Measurements from ENCODE around the gene CACNA2D3.
"Not testable (repeated sequence)": the region's sequence is repeated elsewhere in the genome, so short reads cannot be mapped to it uniquely, and the experiment has no call there.

CACNA2D3 gene

GRCh38 chr3:54464554-54464953 is 342.2 kb downstream of the CACNA2D3 start:
- DNase-seq (ENCODE audit: low spot score) = not testable (repeated sequence)

- DNase-seq (ENCODE audit: low spot score) = no peak
Measured at GRCh38 chr3:54476891-54477290, 354.5 kb downstream of the CACNA2D3 start.

DNA sequence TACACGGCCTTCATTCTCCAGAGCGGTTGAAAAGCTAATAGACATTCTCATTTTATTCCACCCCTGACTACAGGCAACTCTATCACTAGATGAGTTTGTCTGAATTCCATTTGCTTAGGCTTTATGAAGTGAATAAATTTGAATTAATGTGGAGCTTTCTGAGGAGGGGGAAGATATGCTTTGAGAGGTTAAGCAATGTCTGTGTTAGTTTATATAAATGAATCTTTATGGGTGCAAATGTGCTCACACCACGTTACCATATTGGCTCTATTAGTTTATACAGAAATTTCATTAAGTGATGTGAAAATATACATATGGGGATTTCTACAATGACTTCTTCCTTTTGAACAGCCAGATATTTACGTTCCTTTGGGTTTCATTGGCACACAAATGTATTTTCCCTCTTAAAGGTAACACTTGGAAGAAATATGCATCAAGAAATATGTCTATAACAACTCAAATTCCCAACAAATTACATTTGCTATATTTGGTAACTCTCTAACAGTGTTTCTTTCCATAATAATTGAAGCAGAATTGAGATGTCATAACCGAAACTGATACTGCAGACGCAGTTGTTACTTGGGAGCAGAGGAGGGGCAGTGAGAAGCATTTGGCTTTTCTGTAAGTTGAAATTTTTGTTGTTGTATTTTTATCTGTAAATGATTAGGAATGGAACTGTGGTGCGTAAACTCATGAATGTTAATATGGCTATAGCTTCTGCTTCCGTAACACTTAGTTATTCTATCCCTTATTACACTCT is 359.4 kb downstream of the CACNA2D3 start:
- no peak for DNase-seq (ENCODE audit: low spot score)

DNA sequence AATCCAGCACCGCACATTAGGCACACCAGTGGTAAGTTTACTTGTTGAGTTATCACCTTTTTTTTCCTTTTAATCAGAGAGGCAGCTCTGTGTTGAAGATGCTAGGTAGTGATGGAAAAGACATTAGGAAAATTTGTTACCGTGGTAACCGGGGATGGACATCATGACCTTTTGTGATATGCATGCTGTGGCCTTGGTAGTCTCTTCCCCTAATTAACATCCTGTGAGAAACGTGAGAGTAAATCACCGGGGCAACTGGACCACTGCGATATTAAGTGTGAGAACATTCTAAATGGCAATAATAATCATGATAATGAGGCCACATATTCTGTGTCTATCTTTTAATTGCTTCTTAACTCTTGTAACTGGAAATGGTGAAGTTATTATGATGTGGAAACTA is 362.0 kb downstream of the CACNA2D3 start:
- DNase-seq (ENCODE audit: low spot score) = no peak

DNA sequence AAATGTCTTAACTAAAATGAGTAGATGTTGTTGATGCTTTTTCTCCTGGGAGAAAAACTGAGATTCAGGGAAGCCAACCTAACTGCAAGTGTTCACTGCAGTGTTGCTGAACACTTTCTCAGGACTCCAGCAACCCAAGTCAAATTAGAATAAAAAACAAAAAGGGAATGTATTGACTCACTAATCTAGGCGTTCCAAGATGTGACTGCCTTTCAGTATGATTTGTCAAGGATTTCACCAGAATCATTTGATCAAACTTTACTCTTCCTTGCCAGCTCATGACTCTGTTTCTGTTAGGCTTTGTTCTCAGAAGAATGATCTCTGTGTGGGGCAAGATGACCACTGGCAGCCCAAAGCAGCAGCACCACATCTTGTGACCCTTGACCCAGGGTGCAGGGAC is 364.0 kb downstream of the CACNA2D3 start:
- DNase-seq (ENCODE audit: low spot score) = no peak

DNA sequence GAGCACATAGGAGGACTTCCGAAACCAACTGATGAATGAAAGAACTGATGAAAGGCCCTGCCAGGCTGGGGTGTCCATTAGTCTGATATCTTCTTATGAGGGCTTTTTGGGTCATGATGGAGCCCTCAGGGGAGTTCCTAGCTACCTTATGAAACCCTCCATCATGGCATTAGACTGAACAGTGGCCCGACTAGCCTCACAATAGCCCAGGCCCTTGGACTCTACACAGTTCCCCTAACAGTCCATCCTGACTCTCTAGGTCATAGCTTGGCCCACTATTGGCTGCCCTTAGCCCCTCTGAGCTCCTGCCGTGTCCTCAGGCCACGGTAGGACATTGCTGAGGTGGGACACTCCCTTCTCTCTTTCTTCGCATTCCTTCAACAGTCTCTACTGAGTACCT is 365.9 kb downstream of the CACNA2D3 start:
- DNase-seq (ENCODE audit: low spot score) = no peak

GRCh38 chr3:54494209-54494608 is 371.9 kb downstream of the CACNA2D3 start:
- DNase-seq (ENCODE audit: low spot score) = no peak

GRCh38 chr3:54506603-54507002 is 384.3 kb downstream of the CACNA2D3 start:
- DNase-seq (ENCODE audit: low spot score) = no peak

DNA sequence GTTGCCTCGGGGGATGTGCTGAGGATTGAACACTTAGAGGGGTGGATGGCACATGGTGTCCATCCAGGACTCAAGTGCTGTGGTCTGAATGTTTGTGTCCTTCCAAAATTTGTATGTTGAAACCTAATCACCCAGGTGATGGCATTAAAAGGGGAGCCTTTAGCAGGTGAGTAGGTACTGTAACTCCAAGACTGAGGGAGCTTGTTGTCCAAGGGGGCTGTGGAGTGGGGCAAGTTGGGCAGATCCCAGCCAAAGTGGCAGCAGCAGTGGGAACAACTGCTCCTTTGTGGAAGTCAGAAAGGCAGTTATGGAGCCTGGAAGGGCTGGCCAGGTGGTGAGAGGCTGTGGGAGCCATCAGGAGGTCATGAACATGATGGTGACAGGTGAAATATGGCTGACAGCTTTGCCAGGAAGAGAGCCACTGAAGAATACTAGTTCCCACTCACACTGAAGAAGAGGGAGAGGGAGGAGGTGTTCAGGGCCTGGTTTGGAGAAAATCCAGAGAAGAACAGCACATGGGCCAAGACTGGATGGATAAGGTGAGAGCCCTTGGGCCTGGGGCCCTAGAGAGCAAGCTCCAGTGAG is 385.6 kb downstream of the CACNA2D3 start:
- DNase-seq (ENCODE audit: low spot score) = no peak

DNA sequence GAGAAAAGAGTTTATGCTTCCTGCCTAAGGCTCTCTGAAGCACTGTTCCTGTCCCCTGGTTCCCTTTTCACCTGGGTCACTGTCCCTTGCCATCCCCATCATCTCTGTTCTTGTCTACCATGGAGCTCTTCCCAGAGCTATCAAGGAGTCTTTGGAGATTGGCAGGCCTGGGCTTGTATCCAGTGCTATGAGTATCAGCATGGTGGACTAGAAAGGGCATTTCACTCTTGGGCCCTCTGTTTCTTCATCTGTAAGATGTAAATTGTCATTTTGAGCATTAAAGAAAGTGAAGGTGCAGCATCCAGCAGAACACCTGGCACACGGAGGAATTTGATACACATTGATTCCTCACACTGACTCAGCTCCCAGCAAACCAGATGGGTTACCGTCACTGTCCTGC is 388.2 kb downstream of the CACNA2D3 start:
- DNase-seq (ENCODE audit: low spot score) = no peak

DNA sequence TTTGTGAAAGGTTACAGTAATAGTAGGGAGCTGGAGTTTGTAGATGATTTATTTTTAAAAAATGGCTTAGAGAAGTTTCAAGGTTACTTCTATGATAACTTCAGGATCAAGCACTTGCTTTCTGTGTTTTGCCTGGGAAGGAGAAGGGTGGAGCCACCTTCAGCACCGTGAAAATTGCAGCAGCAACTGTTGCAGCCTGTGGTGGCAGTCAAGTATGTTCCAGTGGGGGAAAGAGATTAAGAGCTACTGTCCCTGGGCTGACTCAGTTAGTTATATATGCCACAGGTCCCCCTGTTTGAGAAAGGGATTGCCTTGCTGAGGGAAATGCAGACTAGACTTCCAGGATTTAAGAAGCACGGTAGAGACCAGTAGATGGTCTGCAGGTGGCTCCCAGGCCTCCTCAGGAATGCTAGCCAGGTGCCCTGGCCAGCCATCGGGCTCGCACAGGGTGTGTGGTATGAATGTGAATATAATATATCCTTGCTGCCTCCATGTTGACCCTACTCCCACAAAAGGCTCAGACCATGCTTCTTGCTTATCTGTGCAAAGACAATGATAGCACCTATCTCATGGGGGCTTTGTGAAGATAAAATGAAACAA is 389.5 kb downstream of the CACNA2D3 start:
- DNase-seq (ENCODE audit: low spot score) = no peak

DNA sequence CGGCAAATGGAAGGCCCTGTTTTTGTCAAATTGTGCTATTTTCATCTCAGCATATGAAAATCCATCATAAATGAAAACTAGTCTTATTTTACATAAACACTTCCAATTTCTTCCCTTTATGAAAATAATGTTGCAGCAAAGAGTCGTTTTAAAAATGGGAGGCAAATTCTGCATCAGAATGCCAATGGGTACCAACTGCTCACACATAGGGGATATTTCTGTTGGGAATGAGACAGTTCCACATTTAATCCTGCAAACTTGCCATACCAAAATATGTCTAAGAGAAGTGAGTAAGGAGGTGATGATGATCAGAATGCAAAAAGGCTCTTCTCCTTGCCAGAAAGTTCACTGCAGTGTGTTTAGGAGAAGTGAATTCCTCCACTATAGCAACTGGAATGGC is 391.7 kb downstream of the CACNA2D3 start:
- DNase-seq (ENCODE audit: low spot score) = no peak

DNA sequence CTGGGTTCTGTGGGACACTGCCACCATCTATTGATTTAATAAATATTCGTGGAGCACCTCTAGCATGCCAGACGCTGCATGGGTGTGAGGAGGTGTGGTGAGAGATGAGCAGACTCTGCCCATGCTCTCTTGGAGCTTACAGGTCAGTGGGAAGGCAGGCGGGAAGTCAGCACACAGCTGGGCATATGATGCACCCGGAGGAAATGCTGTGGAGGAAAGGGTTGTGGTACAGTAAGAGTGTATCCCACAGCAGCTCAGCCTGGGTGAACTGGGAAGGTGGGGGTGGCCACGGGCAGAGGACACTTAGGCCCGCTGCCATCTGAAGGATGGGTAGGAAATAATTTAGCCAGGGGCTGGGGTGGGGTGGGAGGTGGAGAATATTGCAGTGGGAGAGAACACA is 392.1 kb downstream of the CACNA2D3 start:
- DNase-seq (ENCODE audit: low spot score) = no peak

- no peak for DNase-seq (ENCODE audit: low spot score)
Measured at GRCh38 chr3:54515441-54516213, 393.3 kb downstream of the CACNA2D3 start.

- no peak for DNase-seq (ENCODE audit: low spot score)
Measured at GRCh38 chr3:54517424-54517823, 395.1 kb downstream of the CACNA2D3 start.

GRCh38 chr3:54518011-54518675 is 395.8 kb downstream of the CACNA2D3 start:
- no peak for DNase-seq (ENCODE audit: low spot score)

- no peak for DNase-seq (ENCODE audit: low spot score)
Measured at GRCh38 chr3:54519493-54519892, 397.1 kb downstream of the CACNA2D3 start.

DNA sequence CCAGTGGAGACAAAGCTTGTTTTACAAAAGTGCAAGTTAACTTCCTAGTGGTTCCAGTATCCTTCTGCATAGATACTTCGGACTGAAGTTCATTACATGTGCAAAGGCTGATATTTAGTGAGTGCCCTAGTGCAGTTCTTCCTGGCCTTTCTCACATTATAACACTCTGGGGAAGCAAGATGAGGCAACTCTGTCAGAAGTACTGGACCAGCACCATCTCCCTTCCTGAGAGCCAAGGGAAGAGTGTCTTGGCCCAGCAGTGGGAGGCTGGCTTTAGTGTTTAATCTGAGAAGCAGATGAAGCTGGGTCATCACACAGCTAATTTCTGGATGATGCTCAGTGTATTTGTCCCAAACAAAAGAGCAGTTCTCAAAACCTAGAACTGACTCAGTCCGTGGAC is 397.7 kb downstream of the CACNA2D3 start:
- no peak for DNase-seq (ENCODE audit: low spot score)

DNA sequence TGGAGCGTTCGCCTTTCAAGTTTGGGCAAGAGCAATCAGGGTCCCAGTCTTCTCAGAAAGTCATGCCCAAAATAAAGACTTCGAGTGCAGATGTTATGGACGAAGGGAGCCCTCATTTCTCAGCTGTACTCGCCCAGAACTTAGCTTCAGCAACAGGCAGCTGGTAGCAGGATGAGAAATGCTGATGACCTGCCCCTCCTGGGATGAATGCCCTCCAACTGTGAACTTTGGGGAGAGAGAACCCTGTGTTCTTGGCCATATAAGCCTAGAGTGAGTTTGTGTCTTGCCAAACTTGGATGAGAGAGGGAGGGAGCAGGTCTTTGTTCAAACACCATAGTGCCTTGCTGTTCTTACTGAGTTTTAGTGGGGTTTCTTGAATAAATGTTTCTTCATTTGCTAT is 405.2 kb downstream of the CACNA2D3 start:
- DNase-seq (ENCODE audit: low spot score) = no peak

DNA sequence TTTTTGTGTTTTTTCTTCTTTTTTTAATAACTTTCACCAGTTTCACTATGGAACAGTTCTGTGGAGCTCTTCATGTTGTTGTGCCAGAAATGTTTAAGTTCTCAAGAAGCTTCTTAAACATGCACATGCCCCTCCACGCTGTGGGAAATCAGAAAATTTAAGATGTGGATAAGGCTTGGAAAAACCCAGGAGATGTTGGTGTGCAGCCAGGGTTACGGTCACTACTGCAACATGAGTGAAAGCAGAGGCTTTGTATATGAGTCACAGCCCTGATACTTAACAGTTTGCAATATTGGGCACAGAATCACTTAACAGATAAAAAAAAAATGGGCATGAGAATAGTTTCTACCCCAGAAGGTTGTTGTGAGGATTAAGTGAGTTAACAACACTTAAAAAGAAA is 405.6 kb downstream of the CACNA2D3 start:
- no peak for DNase-seq (ENCODE audit: low spot score)

DNA sequence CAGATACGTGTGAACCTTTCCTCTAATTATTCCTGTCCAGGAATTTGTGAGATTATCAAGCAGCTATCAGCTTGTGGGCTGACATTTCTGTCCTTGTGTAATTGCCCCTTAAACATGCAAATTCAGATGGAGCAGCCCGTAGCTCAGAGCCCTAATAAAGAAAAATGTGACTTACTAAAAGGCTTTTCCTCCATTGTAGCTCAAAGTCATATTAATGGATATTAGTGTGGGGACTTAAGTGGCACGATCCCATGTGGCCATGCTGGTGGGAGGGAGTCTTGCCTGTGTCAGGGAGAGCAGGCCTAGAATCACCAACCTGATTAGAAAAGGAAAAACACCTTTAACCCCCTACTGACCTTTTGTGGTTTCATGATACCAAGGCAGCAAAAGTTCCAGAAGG is 406.3 kb downstream of the CACNA2D3 start:
- no peak for DNase-seq (ENCODE audit: low spot score)

DNA sequence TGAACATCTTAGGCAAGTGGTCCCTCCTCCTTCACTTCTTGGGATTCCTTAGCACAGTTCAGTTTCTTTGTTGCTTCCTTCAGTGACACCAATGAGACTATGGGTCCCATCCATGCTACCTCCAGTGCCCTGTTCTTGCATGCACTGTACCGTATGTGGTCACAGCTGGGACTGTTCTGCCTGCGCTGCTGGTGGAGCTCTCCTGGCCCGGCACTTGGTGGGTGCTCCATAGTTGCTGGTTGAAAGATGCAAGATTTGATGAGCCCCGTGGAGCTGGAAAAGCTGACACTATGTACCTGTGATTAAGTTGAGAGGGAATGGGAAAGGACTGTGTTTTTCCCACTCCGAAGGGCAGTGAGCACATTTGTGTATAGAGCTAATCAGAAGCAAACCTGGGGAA is 407.7 kb downstream of the CACNA2D3 start:
- no peak for DNase-seq (ENCODE audit: low spot score)
